Thyroid gland (tissue), 4 donors: ENCODE results near the gene RND2. TPM values are rescaled to one million over a fixed set of nuclear protein-coding genes. Genes with fewer than 3 reads are reported as not detected.
"Not testable (repeated sequence)": the region's sequence is repeated elsewhere in the genome, so short reads cannot be mapped to it uniquely, and the experiment has no call there.

Source experiments
- DNase-seq, 2 donors: peaks; one replicate each; pipeline ENCODE4 v3.0.0-alpha.2; 2019
- H3K27ac ChIP-seq, 3 donors: fragments of 200-600 bp; sonication (generic); 1 replicate in 2 of 3; 2 replicates in 1 of 3; pipeline ENCODE4 v1.5.1; 2016 to 2019; ENCODE audit warnings: mild to moderate bottlenecking in 1 of 3, moderate library complexity in 1 of 3
- H3K27me3 ChIP-seq: fragments of 200-600 bp; sonication (generic); one replicate; pipeline ENCODE4 v1.5.1; 2019
- H3K36me3 ChIP-seq, 2 donors: fragments of 200-600 bp; sonication (generic); one replicate each; pipeline ENCODE4 v1.5.1; 2016 to 2019
- H3K4me1 ChIP-seq, 2 donors: fragments of 200-600 bp; sonication (generic); one replicate each; pipeline ENCODE4 v1.5.1; 2017 to 2019
- H3K4me3 ChIP-seq, 3 donors: fragments of 200-600 bp; sonication (generic); replicated peaks in 1 of 3; 1 replicate in 2 of 3; 2 replicates in 1 of 3; pipeline ENCODE4 v1.5.1; 2016; ENCODE audit warnings: mild to moderate bottlenecking in 1 of 3
- H3K9me3 ChIP-seq: fragments of 200-600 bp; sonication (generic); one replicate; pipeline ENCODE4 v1.5.1; 2017
- POLR2A ChIP-seq, 2 donors: fragments of 450-650 bp; IDR thresholded peaks; one replicate each; pipeline ENCODE4 v1.6.1; 2017; ENCODE audit warnings: antibody characterized with exemption in 2 of 2, mild to moderate bottlenecking in 2 of 2, moderate library complexity in 1 of 2
- WGBS, 2 donors: methylation state at CpG; one replicate each; pipeline ENCODE4 v1.1.5; 2017; 5-methylcytosine and 5-hydroxymethylcytosine counted together
- intact Hi-C: fragments of 100-400 bp; cut with DNase I; formaldehyde crosslinking; loops from one replicate; pipeline ENCODE4 v1.15.1; 2023
- total RNA-seq, 4 donors: library from RNA; depleted of rRNA; stranded (reverse); fragments of >200 nt; gene quantifications; one replicate each; pipeline ENCODE4 v1.2.3, GENCODE V29; 2016
- TF ChIP-seq, protein P1 (sequence below), 6 experiments: fragments of 200-600 bp in 3 of 6; fragments of 450-650 bp in 3 of 6; sonication (generic) in 3 of 6; IDR thresholded peaks; one replicate each; pipeline ENCODE4 v1.5.1; 2016 to 2019; ENCODE audit warnings: antibody characterized with exemption in 6 of 6, mild to moderate bottlenecking in 2 of 6, inconsistent platforms in 1 of 6, moderate library complexity in 1 of 6

RND2 gene
- total RNA-seq, 4 donors from 2014 or later, result 5.2 to 14.8 (median 10.3) TPM

DNA sequence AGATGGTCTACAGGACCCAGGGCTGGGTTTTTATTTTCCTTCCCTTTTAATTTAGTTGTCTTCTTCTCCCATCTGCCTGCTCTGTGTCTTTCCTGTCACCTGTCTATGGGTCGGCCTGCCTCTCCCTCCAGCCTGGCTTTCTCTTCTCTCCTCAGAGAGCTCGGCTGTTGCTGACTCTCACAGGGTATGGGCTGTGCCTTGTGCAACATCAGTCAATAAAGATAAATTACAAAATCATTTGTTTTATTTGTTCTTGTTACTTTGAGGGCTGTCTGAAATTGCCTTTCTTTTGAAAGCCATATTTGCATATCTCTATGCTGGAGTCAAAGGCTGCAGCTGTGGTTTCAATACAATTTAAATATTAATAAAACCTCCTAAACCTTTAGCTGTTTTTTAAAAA is 15.6 kb downstream of the RND2 start:
- no peak overlapping the region for H3K4me3 ChIP-seq
- intact Hi-C loops, result no loop called here
- no peak overlapping the region for H3K27ac ChIP-seq
- H3K9me3 ChIP-seq, result no peaks in the 10 kb centered on the region
- no peaks in the 10 kb centered on the region for H3K27me3 ChIP-seq
- 84 to 88% methylated on average over 2 of the region's 2 CpGs for WGBS, 2 donors
- H3K36me3 ChIP-seq, result no peaks in the 10 kb centered on the region
- H3K4me1 ChIP-seq, result no peaks in the 10 kb centered on the region
- DNase-seq, result no peak
- TF ChIP-seq POLR2A (IDR thresholded peaks at IDR 0.05), result no peak
- TF ChIP-seq, protein P1, sequence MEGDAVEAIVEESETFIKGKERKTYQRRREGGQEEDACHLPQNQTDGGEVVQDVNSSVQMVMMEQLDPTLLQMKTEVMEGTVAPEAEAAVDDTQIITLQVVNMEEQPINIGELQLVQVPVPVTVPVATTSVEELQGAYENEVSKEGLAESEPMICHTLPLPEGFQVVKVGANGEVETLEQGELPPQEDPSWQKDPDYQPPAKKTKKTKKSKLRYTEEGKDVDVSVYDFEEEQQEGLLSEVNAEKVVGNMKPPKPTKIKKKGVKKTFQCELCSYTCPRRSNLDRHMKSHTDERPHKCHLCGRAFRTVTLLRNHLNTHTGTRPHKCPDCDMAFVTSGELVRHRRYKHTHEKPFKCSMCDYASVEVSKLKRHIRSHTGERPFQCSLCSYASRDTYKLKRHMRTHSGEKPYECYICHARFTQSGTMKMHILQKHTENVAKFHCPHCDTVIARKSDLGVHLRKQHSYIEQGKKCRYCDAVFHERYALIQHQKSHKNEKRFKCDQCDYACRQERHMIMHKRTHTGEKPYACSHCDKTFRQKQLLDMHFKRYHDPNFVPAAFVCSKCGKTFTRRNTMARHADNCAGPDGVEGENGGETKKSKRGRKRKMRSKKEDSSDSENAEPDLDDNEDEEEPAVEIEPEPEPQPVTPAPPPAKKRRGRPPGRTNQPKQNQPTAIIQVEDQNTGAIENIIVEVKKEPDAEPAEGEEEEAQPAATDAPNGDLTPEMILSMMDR (IDR thresholded peaks at IDR 0.05), result no peak

DNA sequence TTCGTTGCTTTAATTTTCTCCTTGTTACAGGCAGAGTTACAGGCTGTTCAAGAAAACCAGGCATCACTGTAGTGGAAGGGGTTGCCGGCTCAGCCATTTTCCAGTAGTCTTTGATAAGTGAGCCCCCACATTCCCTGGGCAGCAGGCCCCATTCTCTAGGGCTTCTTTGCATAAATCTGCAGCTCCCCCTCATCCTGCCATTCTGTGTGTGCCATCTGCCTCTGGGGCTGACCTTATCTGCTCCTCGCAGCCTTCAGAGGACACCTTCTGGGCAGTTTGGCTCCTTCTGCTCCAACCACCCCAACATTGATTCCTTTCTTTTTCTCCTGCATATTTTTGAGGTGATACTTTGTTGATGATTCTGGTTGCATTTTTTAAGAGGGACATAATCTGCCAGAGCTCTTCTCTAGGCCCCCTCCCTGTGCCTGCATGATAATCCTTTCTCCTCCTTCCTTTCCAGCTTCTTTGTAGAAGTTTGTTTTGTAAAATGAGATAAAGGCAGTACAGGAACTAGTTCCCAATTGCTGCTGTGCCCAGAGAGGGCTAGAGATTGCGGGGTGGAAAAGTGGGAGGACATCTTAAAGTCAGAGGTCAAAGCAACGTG is 17.1 kb downstream of the RND2 start:
- H3K4me1 ChIP-seq, result no peaks in the 10 kb centered on the region
- no peaks in the 10 kb centered on the region for H3K9me3 ChIP-seq
- H3K36me3 ChIP-seq, result no peaks in the 10 kb centered on the region
- no peaks in the 10 kb centered on the region for H3K27me3 ChIP-seq
- TF ChIP-seq POLR2A (IDR thresholded peaks at IDR 0.05), result no peak
- TF ChIP-seq, protein P1 (IDR thresholded peaks at IDR 0.05), result no peak
- H3K27ac ChIP-seq, result no peak overlapping the region
- WGBS, 2 donors, result 79 to 83% methylated on average over 5 of the region's 5 CpGs
- no peak overlapping the region for H3K4me3 ChIP-seq
- intact Hi-C loops, result no loop called here
- no peak for DNase-seq

DNA sequence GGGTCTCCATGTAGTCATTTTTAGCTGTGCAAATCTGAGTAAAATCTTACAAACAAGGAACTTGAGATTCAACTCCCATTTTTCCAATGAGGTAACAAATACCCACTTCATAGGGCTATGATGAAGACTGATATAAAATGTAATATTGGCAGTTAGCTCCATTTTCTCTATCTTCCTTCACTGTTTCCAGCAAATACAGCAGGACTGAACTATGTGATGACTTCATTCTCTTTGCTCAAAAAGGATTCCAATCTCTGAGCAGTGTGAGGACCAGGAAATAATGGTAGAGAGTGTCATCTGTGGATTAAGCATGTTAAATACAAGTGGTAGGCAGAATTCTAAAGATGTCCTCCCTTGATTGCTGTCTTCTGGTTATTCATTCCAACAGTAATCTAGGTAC is 18.3 kb downstream of the RND2 start:
- no peak overlapping the region for H3K4me3 ChIP-seq
- H3K27ac ChIP-seq, result no peak overlapping the region
- TF ChIP-seq, protein P1 (IDR thresholded peaks at IDR 0.05), result no peak
- TF ChIP-seq POLR2A (IDR thresholded peaks at IDR 0.05), result no peak
- no peaks in the 10 kb centered on the region for H3K36me3 ChIP-seq
- H3K9me3 ChIP-seq, result no peaks in the 10 kb centered on the region
- no peaks in the 10 kb centered on the region for H3K27me3 ChIP-seq
- intact Hi-C loops, result no loop called here
- no peaks in the 10 kb centered on the region for H3K4me1 ChIP-seq
- no peak for DNase-seq

DNA sequence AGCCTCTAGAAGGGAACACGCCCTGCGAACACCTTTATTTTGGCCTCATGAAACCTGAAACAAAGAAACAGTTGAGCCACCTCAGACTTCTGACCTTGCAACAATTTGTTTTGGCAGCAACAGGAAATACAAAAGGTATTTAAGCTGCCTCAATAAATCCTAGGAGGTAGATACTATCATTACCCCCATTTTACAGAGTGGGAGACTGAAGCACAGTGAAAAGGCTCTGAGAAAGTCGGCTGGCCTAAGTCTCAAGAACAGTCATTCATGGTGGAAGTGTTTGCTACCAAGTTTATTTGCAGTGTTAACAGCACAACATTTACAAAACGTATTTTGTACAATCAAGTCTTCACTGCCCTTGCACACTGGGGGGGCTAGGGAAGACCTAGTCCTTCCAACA is 19.0 kb downstream of the RND2 start:
- Histone ChIP-seq H3K4me1 (no peaks in the 10 kb centered on the region), H3K27me3 (no peaks in the 10 kb centered on the region), H3K4me3 (no peak overlapping the region), H3K36me3 (no peaks in the 10 kb centered on the region), H3K27ac (no peak overlapping the region), H3K9me3 (no peaks in the 10 kb centered on the region)
- no peak for DNase-seq
- intact Hi-C loops, result no loop called here
- WGBS, 2 donors, result 93 to 97% methylated on average over 4 of the region's 4 CpGs
- TF ChIP-seq, protein P1 (IDR thresholded peaks at IDR 0.05), result no peak
- no peak for TF ChIP-seq POLR2A (IDR thresholded peaks at IDR 0.05)

DNA sequence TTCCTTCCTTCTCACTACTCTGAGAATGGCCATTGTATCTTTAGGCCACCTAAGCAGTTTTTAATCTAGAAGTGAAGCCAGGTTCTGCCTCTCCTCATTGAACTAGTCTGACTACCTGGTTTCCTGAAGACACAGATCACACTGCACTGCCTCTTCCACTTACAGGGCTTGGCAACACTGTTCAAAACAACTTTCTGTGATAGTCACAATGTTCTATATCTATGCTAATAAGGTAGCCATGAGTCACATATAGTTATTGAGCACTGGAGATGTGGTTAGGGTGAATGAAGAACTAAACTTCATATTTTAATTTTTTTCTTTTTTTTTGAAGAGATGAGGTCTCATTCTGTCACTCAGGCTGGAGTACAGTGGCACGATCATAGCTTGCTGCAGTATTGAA is 26.9 kb downstream of the RND2 start:
- no peaks in the 10 kb centered on the region for H3K27me3 ChIP-seq
- peaks cover 9 to 10% of the 10 kb centered on the region in 2 donors for H3K4me1 ChIP-seq
- no peak overlapping the region for H3K27ac ChIP-seq
- intact Hi-C loops, result no loop called here
- DNase-seq, result no peak
- TF ChIP-seq, protein P1 (IDR thresholded peaks at IDR 0.05), result no peak
- no peak for TF ChIP-seq POLR2A (IDR thresholded peaks at IDR 0.05)
- no peaks in the 10 kb centered on the region for H3K9me3 ChIP-seq
- 94 to 100% methylated on average over 1 of the region's 1 CpG for WGBS, 2 donors
- no peaks in the 10 kb centered on the region for H3K36me3 ChIP-seq
- no peak overlapping the region for H3K4me3 ChIP-seq

DNA sequence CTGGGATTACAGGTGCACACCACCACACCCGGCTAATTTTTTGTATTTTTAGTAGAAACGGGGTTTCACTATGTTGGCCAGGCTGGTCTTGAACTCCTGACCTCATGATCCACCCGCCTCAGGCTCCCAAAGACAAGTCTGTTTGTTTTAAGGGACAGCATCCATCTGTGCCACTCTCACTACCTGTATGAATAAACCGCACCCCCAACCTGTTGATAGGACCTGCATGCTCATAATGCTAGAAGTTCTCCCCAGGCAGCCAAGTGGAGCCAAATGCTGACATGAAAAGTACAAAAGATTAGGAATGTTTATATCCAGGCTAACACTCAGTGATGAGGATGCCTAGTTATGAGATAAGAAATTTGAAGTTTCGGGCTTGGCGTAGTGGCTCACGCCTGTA is 28.0 kb downstream of the RND2 start:
- H3K4me1 ChIP-seq, result peaks cover 9 to 14% of the 10 kb centered on the region in 2 donors
- H3K27me3 ChIP-seq, intact Hi-C loops, H3K4me3 ChIP-seq, H3K27ac ChIP-seq, DNase-seq, H3K36me3 ChIP-seq, H3K9me3 ChIP-seq: not testable (repeated sequence)
- WGBS, 2 donors, result 96% methylated on average over 7 of the region's 7 CpGs
